ENCODE data around the gene GRM2. TPM values are rescaled to one million over a fixed set of nuclear protein-coding genes. Genes with fewer than 3 reads are reported as not detected.

Gene GRM2
- total RNA-seq, 2 experiments from 2014 or later: 0.06 to 0.29 TPM

- no peaks in the 10 kb centered on the region for H3K9me2 ChIP-seq (ENCODE audit: insufficient read depth, low read length)
- ChIA-PET CTCF (ENCODE audit: unreplicated experiment) (no interaction called here), POLR2A (no interaction called here)
- TF ChIP-seq CTCF (conservative IDR thresholded peaks at IDR 0.05; ENCODE audit: low read length): no peak
- TF ChIP-seq EZH2phosphoT487 (IDR thresholded peaks at IDR 0.05; ENCODE audit: borderline replicate concordance, low read depth, low read length): no peak
- H3K4me2 ChIP-seq (ENCODE audit: low read length): no peak overlapping the region
- BruUV-seq (replicated peaks): no TSS peak
- intact Hi-C loops (cut with micrococcal nuclease; ENCODE audit: unreplicated experiment): no loop called here
- DNase-seq (ENCODE audit: low spot score): no peak
- no peak overlapping the region for H3K27ac ChIP-seq (ENCODE audit: low read depth, low read length, poor library complexity, severe bottlenecking)
- H3K36me3 ChIP-seq (ENCODE audit: insufficient read depth, low read length): peaks cover 45% of the 10 kb centered on the region
- H3K4me1 ChIP-seq (ENCODE audit: insufficient read depth, low read length, poor library complexity, severe bottlenecking): no peaks in the 10 kb centered on the region
- H4K20me1 ChIP-seq (ENCODE audit: insufficient read depth, low read length): no peaks in the 10 kb centered on the region
- H3K4me3 ChIP-seq (ENCODE audit: low read depth, low read length, poor library complexity, severe bottlenecking): no peak overlapping the region
- no peaks in the 10 kb centered on the region for H3K79me2 ChIP-seq (ENCODE audit: insufficient read depth, low read depth, low read length)
- H2AFZ ChIP-seq (ENCODE audit: low read length): no peak overlapping the region
- no peaks in the 10 kb centered on the region for H3K9me3 ChIP-seq (ENCODE audit: low read length)
These were observed 4.7 kb upstream of the GRM2 start for GRCh38 chr3:51702156-51702555.

- Histone ChIP-seq H3K4me1 (ENCODE audit: insufficient read depth, low read length, poor library complexity, severe bottlenecking) (no peaks in the 10 kb centered on the region), H3K4me2 (ENCODE audit: low read length) (no peak overlapping the region), H3K9me2 (ENCODE audit: insufficient read depth, low read length) (no peaks in the 10 kb centered on the region), H3K4me3 (ENCODE audit: low read depth, low read length, poor library complexity, severe bottlenecking) (no peak overlapping the region), H3K27ac (ENCODE audit: low read depth, low read length, poor library complexity, severe bottlenecking) (no peak overlapping the region), H3K9me3 (ENCODE audit: low read length) (no peaks in the 10 kb centered on the region), H3K36me3 (ENCODE audit: insufficient read depth, low read length) (peaks cover 34% of the 10 kb centered on the region), H3K79me2 (ENCODE audit: insufficient read depth, low read depth, low read length) (no peaks in the 10 kb centered on the region), H2AFZ (ENCODE audit: low read length) (no peak overlapping the region), H4K20me1 (ENCODE audit: insufficient read depth, low read length) (no peaks in the 10 kb centered on the region)
- no TSS peak for BruUV-seq (replicated peaks)
- ChIA-PET CTCF (ENCODE audit: unreplicated experiment) (no interaction called here), POLR2A (no interaction called here)
- intact Hi-C loops (cut with micrococcal nuclease; ENCODE audit: unreplicated experiment): no loop called here
- no peak for DNase-seq (ENCODE audit: low spot score)
- TF ChIP-seq CTCF (conservative IDR thresholded peaks at IDR 0.05; ENCODE audit: low read length) (no peak), EZH2phosphoT487 (IDR thresholded peaks at IDR 0.05; ENCODE audit: borderline replicate concordance, low read depth, low read length) (no peak)
These were observed 3.7 kb upstream of the GRM2 start for GRCh38 chr3:51703068-51703760.

- no peak for TF ChIP-seq EZH2phosphoT487 (IDR thresholded peaks at IDR 0.05; ENCODE audit: borderline replicate concordance, low read depth, low read length)
- TF ChIP-seq CTCF (conservative IDR thresholded peaks at IDR 0.05; ENCODE audit: low read length): no peak
- Histone ChIP-seq H3K4me1 (ENCODE audit: insufficient read depth, low read length, poor library complexity, severe bottlenecking) (no peaks in the 10 kb centered on the region), H3K4me2 (ENCODE audit: low read length) (no peak overlapping the region), H3K9me3 (ENCODE audit: low read length) (no peaks in the 10 kb centered on the region), H3K4me3 (ENCODE audit: low read depth, low read length, poor library complexity, severe bottlenecking) (no peak overlapping the region), H3K27ac (ENCODE audit: low read depth, low read length, poor library complexity, severe bottlenecking) (no peak overlapping the region), H2AFZ (ENCODE audit: low read length) (no peak overlapping the region), H3K79me2 (ENCODE audit: insufficient read depth, low read depth, low read length) (no peaks in the 10 kb centered on the region), H4K20me1 (ENCODE audit: insufficient read depth, low read length) (no peaks in the 10 kb centered on the region), H3K36me3 (ENCODE audit: insufficient read depth, low read length) (peaks cover 27% of the 10 kb centered on the region), H3K9me2 (ENCODE audit: insufficient read depth, low read length) (no peaks in the 10 kb centered on the region)
- intact Hi-C loops (cut with micrococcal nuclease; ENCODE audit: unreplicated experiment): no loop called here
- CTCF ChIA-PET (ENCODE audit: unreplicated experiment): no interaction called here
- no TSS peak for BruUV-seq (replicated peaks)
- DNase-seq (ENCODE audit: low spot score): no peak
- POLR2A ChIA-PET: interaction anchor here (0.8 kb wide), 1 partner anchor 8 kb away, joined by 3 read pairs; no protein-coding TSS in a partner anchor
These were observed 2.9 kb upstream of the GRM2 start for GRCh38 chr3:51703761-51704510.
